HG03432 (cell line): ENCODE measurements around the gene ATP8A2.

Experiments
- ATAC-seq: cut with Tn5 transposase; IDR thresholded peaks from one replicate; pipeline ENCODE4 v1.9.1; 2021; ENCODE audit warnings: mild to moderate bottlenecking, moderate library complexity; ENCODE audit not compliant: unreplicated experiment

Gene ATP8A2

GRCh38 chr13:25905611-25906010 is 533.8 kb downstream of the ATP8A2 start:
- ATAC-seq = no peak

- no peak for ATAC-seq
Measured at GRCh38 chr13:25906191-25906661, 534.5 kb downstream of the ATP8A2 start.

GRCh38 chr13:25908366-25908765 is 536.6 kb downstream of the ATP8A2 start:
- no peak for ATAC-seq

- no peak for ATAC-seq
Measured at GRCh38 chr13:25910243-25910642, 538.5 kb downstream of the ATP8A2 start.

GRCh38 chr13:25910991-25911419 is 539.2 kb downstream of the ATP8A2 start:
- no peak for ATAC-seq

- ATAC-seq = no peak
Measured at GRCh38 chr13:25912961-25913360, 541.2 kb downstream of the ATP8A2 start.

GRCh38 chr13:25915840-25916518 is 544.2 kb downstream of the ATP8A2 start:
- ATAC-seq = no peak

- no peak for ATAC-seq
Measured at GRCh38 chr13:25920277-25920676, 548.5 kb downstream of the ATP8A2 start.

GRCh38 chr13:25920931-25921330 is 549.2 kb downstream of the ATP8A2 start:
- no peak for ATAC-seq

GRCh38 chr13:25922376-25922775 is 550.6 kb downstream of the ATP8A2 start:
- ATAC-seq = no peak

GRCh38 chr13:25923217-25924085 is 551.7 kb downstream of the ATP8A2 start:
- no peak for ATAC-seq

GRCh38 chr13:25927363-25927762 is 555.6 kb downstream of the ATP8A2 start:
- ATAC-seq = no peak

GRCh38 chr13:25927932-25928331 is 556.2 kb downstream of the ATP8A2 start:
- ATAC-seq = no peak

GRCh38 chr13:25928941-25929505 is 557.2 kb downstream of the ATP8A2 start:
- ATAC-seq = no peak

GRCh38 chr13:25929816-25930215 is 558.0 kb downstream of the ATP8A2 start:
- ATAC-seq = no peak

GRCh38 chr13:25930653-25931052 is 558.9 kb downstream of the ATP8A2 start:
- no peak for ATAC-seq

GRCh38 chr13:25932365-25932764 is 560.6 kb downstream of the ATP8A2 start:
- no peak for ATAC-seq

GRCh38 chr13:25933520-25933919 is 561.7 kb downstream of the ATP8A2 start:
- ATAC-seq = no peak

- ATAC-seq = no peak
Measured at GRCh38 chr13:25934127-25934526, 562.4 kb downstream of the ATP8A2 start.

- ATAC-seq = no peak
Measured at GRCh38 chr13:25939961-25940687, 568.4 kb downstream of the ATP8A2 start.

- no peak for ATAC-seq
Measured at GRCh38 chr13:25943081-25943480, 571.3 kb downstream of the ATP8A2 start.
